Stimulated activated CD8-positive, alpha-beta memory T cell treated with anti-CD3 and anti-CD28 coated beads, Interleukin-15, amount 100 ng/mL, for 4 hours (primary cell): ENCODE results near the gene RNF149.

Experiments used
- DNase-seq, 2 donors: peaks; one replicate each; pipeline ENCODE4 v3.0.0-alpha.2; 2020; ENCODE audit warnings: low read depth in 2 of 2

Gene RNF149

DNA sequence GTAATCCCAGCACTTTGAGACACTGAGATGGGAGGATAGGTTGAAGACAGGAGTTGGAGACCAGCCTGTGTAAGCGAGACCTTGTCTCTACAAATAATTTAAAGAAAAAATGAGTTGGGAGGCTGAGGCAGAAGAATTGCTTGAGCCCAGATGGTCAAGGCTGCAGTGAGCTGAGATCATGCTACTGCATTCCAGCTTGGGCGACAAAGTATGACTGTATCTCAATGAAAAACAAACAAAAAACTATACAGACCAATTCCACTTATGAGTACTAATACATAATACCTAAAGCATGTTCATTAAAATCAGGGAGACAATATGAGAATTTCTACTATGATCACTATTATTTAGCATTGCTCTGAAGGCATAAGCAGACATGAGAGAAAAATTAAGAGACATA, 12.6 kb downstream of the RNF149 start:
- no peak for DNase-seq

DNA sequence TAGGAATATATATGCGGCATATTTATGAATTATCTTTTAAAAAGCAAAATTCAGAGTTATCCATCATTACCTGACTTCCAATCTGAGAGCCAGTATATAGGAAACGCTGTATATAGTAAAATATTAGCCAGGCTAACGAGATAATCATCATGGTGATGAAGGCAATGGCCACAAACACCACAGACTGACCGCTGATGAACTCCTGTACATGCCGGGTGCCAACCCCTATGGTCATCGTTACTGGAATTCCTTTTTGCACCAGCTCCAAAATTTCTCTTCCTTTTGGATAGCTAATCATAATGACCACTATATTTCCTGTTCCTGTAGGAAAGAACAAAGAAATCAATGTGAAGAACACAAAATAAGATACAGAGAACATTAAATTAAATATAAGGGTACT, 13.6 kb downstream of the RNF149 start:
- DNase-seq, result no peak

DNA sequence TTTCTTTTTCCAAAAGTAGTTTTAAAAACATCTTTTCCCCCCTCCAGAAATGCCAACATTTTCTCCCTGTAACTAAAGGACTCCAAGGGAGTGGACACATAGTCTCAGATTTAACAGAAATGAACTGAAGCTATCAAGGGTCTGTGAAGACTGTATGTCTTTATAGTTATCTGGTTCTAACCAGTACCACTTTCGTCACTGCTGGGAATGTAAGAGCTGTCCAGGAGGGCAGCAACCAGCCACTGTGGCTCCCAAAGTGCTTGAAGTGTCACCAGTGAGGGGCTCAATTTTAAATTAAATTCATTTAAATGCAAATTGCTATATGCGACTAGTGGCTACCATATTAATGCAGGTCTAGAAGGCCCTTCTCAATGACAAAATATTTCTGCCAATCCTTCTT, 15.0 kb downstream of the RNF149 start:
- no peak for DNase-seq

DNA sequence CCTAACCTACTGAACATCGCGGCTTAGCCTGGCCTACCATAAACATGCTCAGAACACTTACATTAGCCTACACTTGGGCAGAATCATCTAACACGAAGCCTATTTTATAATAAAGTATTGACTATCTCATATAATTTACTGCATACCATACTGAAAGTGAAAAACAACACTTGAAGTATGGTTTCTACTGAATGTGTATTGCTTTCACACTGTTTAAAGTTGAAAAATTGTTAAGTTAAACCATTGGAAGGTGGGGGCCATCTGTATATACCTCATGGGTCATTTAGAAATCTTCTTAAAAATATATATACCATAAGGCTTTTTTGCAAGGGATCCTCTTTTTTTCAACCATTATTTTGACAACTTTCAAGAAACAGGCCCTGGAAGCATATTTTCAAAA, 16.5 kb downstream of the RNF149 start:
- no peak for DNase-seq

DNA sequence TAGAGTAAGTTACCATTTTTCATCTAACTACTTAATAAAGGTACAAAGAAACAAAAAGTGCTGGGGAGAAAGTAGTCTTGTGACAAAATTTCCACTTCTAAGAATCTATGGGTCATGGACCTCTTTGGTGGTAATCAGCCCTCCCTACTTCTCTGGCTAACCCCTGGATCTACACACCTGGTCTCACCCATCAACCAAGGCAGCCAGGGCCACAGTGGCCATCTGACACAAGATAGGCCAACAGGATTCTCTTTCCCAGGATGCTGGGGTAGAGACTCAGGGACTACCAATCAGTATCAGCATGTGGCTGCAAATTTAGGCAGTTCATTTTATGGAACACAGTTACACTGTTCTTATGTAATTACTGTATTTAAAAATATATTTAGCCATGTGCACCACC, 17.8 kb downstream of the RNF149 start:
- no peak for DNase-seq

DNA sequence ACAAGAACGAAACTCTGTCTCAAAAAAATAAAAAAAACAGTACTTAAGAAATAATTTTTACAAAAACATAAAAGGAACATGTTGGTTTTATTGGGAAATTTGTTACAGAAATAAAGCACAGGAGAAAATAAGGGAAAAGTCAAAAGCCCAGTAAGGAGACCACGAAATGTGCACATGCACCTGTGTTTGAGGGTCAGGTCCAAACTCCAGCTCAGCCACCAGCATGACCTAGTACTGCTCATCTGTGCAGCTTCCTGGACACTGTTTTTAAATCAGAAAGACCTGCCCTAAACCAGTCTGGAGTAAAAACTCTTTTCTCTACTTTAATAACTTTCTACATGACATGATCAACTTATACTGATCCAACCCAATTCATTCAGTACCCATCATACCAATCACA, 21.2 kb downstream of the RNF149 start:
- DNase-seq, result no peak

DNA sequence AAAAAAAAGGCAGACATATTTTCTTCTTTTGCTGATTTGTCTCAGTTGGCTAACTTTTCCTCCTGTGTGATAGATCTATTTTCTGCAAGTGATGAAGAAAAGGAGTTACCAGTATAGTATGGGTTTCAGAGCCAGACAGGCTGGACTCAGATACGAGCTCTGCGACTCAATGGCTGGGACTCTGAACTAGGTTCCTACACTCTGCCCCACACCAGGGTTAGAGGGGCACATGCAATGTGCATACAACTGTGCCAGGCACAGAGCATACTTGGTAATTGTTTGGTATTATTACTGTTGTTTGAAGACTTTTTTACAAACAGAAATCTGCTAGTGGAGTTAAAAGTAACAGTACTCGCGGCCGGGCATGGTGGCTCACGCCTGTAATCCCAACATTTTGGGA, 21.8 kb downstream of the RNF149 start:
- no peak for DNase-seq

DNA sequence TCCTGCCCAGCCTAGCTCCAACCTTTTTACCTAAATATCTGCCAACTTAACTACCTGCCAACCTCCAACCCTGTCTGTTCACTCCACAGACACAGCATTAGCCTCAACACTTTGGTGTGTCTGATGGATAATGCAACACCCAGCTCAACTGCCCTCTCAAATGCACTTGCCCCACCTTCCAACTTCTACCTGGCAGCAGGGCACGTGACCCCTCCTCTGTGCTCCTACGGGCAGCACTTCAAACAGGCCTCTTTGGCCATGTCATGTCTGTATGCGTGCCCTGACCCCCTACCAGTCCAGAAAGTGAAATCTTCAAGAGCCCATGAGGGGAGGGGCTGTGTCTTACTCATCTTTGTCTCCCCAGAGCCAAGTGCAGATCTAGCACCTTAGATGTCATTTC, 25.5 kb downstream of the RNF149 start:
- DNase-seq, result no peak

DNA sequence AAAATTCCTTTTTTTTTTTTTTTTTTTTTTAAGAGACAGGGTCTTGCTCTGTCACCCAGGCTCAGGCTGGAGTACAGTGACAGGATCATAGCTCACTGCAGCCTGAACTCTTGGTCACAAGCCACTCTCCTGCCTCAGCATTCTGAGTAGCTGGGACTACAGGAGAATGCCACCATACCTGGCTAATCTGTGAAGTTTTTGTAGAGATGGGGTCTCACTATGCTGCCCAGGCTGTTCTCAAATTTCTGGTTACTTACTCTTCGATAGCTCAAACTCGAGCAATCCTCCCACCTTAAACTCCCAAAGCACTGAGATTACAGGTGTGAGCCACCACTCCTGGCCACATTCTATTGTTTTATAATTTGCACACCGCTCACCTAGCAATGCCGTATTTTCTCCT, 27.0 kb downstream of the RNF149 start:
- DNase-seq, result no peak

DNA sequence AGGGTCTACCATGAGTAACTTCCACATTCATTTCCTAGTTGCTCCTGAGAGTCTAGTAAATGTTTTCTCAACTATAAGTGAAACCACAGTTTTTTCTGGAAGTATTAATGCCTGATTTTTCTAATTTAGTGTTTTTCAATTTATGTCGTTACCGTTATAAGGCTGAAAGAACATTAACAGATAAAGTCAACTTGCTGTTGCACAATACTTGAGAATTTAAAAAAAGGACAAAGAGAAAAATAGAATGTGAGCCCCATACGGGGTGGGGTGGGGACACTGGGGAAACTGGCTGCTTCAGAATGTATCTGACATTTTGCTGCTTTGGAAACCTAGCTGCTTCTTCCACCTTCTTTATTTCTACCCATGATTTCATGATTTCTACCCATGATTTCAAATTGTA, 29.6 kb downstream of the RNF149 start:
- no peak for DNase-seq

DNA sequence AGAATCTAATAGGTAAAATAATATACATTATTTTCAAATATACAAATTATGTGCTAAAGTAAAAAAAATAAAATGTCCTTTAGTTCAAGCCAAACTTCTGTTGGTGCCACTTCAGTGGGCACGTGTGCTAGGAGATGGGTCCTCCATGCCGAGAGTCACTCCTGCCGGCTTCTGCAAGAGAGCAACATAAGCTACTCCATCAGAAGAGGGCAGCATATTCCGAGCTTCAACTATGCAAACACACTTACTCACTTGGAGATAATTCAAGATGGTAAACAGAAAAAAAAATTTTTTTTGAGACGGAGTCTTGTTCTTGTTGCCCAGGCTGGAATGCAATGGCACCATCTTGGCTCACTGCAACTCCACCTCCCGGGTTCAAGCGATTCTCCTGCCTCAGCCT, 31.4 kb downstream of the RNF149 start:
- DNase-seq, result no peak

DNA sequence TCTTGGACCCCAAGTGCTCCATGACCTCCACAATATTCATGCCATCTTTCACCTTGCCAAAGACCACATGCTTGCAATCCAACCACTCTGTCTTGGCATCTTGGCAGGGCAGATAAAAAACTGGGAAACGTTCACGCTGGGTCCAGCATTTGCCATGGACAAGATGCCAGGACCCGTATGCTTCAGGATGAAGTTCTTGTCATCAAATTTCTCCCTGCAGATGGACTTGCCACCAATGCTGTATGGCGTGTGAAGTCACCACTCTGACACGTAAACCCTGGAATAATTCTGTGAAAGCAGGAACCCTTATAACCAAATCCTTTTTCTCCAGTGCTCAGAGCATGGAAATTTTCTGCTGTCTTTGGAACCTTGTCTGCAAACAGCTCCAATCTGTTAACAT, 34.4 kb downstream of the RNF149 start:
- no peak for DNase-seq

DNA sequence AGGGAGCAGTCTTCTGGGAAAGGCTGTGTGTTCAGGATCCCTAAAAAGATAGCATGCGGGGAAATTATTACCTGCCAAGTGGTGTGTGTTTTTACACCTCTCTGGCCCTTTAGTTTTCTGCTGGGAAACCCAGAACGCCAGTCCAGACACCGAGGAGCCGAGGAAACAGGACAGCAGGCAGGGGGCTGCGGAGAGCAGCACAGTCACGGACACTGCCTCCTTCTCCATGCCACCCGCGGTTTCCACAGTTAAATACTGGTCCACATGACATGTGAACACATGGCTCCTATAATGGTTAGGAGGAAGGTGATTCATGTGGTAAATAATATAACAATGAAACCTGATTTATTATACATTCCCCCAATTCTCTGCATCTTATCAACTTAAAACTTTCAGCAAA, 35.4 kb downstream of the RNF149 start:
- DNase-seq, result no peak

DNA sequence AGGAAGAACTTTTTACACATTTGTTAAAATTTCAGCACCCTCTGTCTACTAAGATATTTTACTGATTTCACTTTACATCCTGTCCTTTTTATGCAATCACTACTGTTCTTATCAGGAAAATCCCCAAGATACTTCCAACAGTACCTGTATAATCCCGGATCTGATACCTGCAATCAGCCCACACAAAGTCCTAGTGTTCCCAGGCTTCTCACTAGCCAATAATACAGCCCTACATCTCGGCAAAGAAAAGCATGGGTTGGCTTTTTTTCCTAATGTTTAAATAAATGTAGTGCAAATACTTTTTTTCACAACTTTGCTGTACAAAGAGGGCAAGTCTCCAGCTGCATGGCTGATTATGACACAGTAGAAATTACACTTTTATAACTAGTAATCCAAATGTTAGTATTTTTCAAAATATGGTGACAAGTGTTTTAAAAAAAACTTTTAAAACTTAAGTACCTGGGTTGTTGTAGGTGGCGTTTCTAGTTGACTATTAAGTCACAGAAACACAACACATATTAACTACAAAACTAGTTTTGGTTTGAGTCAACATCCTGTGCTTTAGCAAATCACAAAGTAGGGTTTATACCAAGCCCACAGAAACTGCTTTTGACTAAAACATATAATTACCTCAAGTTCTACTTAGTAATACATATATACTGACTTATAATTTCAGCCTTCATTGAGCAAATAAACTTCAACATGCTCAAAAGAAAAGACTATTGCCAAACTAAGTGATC, 36.3 kb downstream of the RNF149 start:
- DNase-seq, result no peak

DNA sequence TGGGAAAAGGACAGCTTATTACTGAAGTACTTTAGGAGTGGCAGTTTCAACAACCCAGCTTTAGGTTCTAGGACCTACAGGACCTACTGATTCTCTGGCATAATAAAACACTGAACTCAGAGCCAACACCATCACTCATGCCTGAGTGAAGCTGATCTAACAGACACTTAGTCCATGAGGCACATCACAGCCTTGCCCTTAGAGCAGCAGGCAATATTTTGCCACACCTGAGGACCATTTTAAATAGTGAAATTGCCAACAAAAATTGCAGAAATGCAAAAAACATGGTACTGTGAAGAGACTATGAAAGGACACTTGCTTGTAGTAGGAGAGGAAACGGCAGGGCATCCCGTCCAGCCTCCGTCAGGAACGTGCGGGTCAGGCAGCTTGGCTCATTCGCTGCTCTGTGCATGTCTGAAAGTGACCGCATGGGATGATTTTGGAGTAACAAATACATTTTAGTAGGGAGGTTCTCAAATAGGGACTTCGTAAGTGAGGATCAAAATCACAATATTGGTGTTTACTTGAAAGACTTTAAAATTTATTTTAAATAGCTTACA, 37.7 kb downstream of the RNF149 start:
- DNase-seq, result no peak

DNA sequence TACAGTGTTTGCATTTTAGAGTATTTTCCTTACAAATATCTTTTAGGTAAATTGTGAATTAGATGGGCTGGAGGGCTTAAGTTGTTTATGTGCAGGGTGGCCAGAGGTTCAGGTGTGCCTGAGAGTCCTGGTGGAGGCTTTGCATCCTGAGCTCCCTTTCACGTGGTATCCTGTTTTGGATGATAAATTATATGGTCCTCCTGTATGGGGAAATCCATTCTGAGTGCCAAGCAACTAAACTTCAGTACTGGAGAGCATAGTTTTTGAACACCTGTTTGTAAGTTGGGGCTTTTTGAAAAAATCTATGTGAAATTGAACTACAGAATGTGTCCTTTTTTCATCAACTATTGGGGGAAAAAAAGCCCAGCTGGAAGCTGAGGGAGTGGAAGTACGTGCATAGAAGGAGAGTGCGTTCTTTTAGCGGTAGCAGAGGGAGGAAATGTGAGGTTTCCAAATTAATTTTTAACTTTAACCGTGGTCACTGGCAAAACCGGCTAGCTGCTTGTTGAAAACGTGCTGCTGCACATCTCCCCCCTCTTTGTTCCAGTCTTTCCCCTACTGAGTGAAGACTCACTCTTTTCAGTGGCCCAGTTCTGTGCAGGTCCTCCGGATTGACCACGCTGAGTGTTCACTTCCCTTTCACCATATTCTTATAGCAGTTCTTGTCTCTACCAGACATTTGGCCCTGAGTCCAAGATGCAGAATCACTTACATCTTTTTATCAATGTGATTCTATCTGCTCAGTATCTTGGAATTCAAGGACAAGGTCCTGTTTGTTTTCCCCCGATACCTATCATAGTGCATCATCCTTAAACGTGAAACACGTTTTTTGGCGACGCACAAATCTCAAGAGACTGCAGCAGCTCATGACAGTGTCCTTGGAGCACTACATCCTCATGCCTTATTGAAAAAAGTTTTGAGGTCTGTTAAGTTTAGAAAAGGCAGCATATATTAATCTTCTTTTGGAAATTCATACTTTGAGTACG, 40.5 kb downstream of the RNF149 start:
- DNase-seq, result no peak

DNA sequence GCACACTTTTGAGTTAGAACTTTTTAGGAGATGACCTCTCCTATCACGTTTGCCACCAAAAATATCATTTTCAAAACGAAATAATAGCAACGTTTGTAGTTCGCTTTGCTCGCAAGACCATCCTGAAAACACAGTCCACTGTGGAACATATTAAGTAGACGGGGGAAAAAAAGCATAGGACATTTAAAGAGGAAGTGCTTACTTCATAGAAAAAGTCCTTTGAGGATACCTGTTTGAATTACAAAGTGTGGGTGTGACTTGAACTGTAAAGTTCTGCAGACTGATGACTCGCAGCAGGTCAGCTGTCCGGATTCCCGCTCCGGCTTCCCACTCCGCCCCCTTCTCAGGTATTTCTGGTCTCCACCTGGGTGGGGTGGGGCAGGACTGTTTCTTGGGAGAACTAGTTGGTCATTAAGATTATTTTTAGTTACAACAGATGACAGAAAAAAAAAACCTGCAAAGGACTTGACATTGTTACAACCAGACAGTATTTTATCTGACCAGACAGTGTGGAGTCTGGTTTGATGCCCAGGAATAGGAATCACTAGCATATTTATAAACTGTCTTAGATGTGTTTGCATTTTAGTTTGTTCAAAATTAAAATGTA, 42.5 kb downstream of the RNF149 start:
- DNase-seq, result no peak

DNA sequence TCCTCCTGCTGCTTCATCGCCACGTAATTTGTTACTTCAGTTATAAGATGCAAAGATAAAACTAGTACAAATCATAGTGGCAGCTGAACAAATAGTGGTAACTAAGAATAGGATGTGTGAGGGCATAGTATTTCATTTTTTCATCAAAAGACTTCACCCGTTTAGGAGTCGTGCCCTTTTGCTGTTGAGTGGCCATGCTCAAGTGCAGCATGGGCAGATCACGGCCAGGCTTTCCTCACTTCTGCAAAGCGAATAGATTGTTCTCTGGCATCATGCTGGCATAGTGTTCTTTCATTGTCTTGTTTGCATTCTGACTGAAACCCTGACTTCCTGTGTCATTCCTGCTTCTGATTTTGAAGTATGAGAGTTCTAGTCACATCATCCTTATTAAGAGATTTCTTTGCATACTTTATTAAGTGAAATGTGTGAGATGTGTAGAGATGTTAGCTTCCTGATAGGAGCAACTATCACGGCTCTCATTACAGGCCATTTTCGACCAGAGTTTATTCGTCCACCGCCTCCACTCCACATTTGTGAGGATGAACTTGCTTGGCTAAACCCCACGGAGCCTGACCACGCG, 44.1 kb downstream of the RNF149 start:
- DNase-seq, result no peak

DNA sequence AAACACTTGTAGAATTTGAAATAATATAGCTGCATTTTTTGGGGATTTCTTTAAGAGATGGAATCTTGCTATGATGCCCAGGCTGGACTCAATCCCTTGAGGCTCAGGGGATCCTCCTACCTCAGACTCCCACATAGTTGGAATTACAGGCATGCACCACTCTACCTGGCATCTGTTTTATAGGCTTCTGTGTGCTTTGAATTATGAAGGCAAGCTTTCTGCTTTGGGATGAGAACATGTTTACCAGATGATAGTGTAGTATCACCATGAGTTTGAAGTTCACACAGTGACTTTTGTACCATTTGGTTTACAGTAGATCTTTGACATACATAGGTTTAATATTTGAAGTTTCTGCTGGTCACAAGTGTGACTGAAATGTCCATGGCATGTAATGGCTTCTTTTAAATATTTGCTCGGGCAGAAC, 45.1 kb downstream of the RNF149 start:
- DNase-seq, result no peak

DNA sequence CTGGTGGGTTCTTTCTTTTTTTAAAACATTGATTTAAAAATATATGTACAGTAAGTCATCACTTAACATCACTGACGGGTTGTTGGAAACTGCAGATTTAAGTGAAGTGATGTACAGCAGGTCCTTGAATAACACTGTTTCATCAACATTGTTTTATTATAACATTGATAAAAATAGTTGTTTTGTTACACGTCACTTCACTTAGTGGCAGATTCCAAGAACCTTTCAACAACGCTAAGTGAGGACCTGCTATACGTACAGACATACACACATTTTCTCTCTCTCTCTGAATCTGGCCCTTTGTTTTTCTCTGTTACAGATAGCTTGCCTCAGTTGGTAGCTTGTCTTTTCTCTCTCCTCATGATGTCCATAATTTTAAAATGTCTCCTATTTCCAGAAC, 46.4 kb downstream of the RNF149 start:
- no peak for DNase-seq

DNA sequence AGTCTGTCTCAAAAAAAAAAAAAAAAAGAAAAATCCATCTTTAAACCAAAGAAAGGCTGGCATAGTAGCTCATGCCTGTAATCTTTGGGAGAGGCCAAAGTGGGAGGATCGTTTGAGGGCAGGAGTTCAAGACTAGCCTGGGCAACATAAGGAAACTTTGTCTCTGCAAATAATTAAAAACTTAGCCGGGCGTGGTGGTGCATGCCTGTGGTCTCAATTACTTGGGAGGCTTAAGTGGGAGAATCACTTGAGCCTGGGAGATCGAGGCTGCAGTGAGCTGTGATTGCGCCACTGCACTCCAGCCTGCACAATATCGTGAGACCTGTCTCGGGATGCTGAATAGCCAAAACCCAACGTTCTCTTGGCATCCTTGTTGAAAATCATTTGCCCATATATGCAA, 49.7 kb downstream of the RNF149 start:
- no peak for DNase-seq

DNA sequence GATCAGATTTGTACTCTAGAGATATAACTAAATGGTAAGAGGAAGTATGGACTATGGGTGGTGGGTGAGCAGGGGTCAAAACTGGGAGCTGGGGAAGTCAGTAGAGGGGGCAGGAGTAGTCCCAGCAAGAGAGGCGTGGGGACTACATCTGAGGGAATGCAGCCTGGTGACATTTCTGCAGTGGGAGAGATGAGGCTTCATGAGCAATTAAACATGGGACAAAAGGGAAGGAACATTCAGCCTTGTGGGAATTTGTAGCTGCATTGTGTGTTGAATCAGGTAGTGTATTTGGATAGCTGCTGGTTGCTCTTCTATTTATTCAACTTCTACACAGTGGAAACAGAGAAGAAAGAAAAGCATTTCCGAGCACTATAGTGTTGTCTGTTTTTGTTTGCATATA, 52.2 kb downstream of the RNF149 start:
- DNase-seq, result no peak
